Cardiac septum (tissue), 1 donor: ENCODE measurements around the gene TMEM86B. TPM values are rescaled to one million over a fixed set of nuclear protein-coding genes. Genes with fewer than 3 reads are reported as not detected.

ENCODE experiments used
- DNase-seq: peaks from one replicate; pipeline ENCODE4 v3.0.0-alpha.2; 2020; ENCODE audit warnings: low spot score
- intact Hi-C: fragments of 100-400 bp; cut with DNase I; formaldehyde crosslinking; loops from one replicate; pipeline ENCODE4 v1.14.0; 2022
- microRNA-seq: library from miRNA; unstranded; fragments of <30 nt; microRNA quantifications from one replicate; pipeline ENCODE4 v1.2.0, GENCODE V29; 2020
- total RNA-seq: library from RNA; stranded (reverse); fragmentation: NEBNext Ultra II Directional; extraction: Animal tissue kit (Norgen Biotek cat#: 25700); gene quantifications from one replicate; pipeline ENCODE4 v1.2.1, GENCODE V29; 2021
- donor health status: DM: no; HTN: no; CAD: no.

TMEM86B gene
- total RNA-seq, 1 donor from 2014 or later = 1.6 TPM

GRCh38 chr19:55189403-55189835 is 39.1 kb downstream of the TMEM86B start:
- DNase-seq = no peak
- intact Hi-C loops = no loop called here

- intact Hi-C loops = no loop called here
- DNase-seq = no peak
These were observed 39.9 kb downstream of the TMEM86B start for GRCh38 chr19:55188625-55189024.

DNA sequence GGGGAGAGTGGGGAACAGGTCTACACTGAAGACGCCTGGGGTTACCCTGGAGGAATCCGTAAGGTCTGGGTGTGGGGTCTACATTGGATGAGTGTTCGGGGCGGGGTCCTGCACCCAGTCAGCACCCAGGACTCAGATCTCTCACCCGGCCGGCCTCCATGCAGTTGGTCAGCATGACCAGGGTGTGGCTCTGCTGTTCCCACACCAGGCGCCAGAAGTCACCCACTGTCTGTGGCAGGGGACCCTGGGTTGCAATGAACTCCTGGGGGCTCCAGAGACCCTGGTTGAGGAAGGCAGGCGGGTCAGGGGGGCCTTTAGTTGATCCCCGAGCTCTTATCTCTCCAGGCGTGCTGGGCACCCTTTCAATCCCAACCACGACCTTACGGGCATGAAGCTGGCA is 42.5 kb downstream of the TMEM86B start:
- intact Hi-C loops = no loop called here
- no peak for DNase-seq

DNA sequence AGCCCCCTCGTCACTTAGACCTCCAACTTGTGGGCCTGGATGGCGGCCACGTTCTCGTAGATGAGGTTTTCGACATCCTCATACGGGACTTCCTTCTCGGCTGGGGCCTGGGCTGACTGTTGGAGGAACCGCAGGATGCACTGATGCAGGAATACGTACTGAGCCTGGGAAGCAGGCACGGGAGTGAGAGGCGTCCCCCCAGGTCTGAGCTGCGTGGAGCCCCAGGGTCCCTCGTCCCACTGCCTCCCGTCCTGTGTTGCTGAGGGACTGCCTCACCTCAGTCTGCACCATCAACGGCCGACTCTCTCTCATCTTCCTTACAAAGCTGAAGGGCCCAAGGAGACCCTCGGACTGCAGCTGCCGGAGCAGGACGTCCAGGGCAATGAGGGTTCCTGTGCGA is 46.8 kb downstream of the TMEM86B start:
- intact Hi-C loops = no loop called here
- DNase-seq = no peak

GRCh38 chr19:55179606-55180484 is 48.7 kb downstream of the TMEM86B start, which contains the start of gene SYT5:
Gene SYT5 (minus strand): TSS chr19:55180289. CDS start chr19:55179041, 1,248 bp downstream.
- no peak for DNase-seq
- intact Hi-C loops = no loop called here

DNA sequence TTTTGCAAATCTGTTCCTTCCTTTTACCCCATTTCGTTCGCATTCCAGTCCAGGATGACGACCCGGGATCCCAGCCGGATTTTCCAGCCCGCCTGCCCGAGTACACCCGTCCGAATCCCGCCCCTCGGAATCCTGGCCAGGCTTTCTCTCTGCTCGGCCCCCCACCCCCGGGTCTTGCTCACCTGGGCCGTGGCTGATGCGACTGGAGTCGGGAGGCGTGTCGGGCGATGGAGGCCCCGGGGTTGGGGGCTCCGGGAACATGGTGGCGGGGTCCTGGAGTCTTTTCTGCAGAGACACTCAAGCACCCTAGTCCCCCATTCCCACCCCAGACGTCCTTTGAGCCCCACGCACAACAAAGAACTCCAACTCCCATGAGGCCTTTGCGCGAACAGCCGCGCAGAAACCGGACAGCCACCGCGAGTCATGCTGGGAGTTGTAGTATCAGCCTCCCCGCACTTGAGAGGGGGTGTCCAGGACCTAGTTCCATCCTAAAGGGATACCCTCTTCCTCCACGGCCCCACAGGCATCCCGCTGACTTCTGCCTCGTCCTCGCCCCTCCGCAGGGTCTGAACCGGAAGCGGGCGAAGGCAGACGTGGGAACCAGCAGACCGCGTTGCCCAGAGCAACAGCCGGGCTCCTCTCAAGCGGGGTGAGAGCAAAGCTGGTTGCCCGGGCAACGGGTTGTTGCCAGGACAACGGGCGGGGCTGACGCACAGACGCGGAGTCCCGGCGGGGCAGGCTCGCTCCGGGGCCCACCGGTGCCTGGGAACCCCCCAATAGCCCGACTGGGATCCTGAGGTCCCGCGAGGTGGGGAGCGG is 49.6 kb downstream of the TMEM86B start:
- intact Hi-C loops = no loop called here
- no peak for DNase-seq

Small RNA genes within 50 kb of the gene (microRNA-seq; reads per million reads assigned to microRNA genes)
- not detected for gene MIR6802
- gene MIR6803 = 1.3 reads per million
- gene MIR6804 = not detected

Other genes starting within 250 kb of the TMEM86B start
- gene GP6, start 190.5 kb downstream of the TMEM86B start, total RNA-seq = 0.65 TPM
- 43.4 TPM for gene RDH13, start 165.6 kb downstream of the TMEM86B start, total RNA-seq
- 1.9 TPM for gene EPS8L1, start 152.9 kb downstream of the TMEM86B start, total RNA-seq
- 215 TPM for gene PPP1R12C, start 111.1 kb downstream of the TMEM86B start, total RNA-seq
- gene TNNT1, start 79.6 kb downstream of the TMEM86B start, total RNA-seq = 187 TPM
- 7,865 TPM for gene TNNI3, start 71.0 kb downstream of the TMEM86B start, total RNA-seq
- gene DNAAF3, start 62.1 kb downstream of the TMEM86B start, total RNA-seq = 3.4 TPM
- 0.30 TPM for gene SYT5, start 48.5 kb downstream of the TMEM86B start, total RNA-seq
- 3.7 TPM for gene PTPRH, start 19.3 kb downstream of the TMEM86B start, total RNA-seq
- gene PPP6R1, start 30.3 kb upstream of the TMEM86B start, total RNA-seq = 43.0 TPM
- gene HSPBP1, start 51.3 kb upstream of the TMEM86B start, total RNA-seq = 24.6 TPM
- 8.8 TPM for gene BRSK1, start 55.2 kb upstream of the TMEM86B start, total RNA-seq
- 0.62 TPM for gene TMEM150B, start 96.6 kb upstream of the TMEM86B start, total RNA-seq
- gene KMT5C, start 111.1 kb upstream of the TMEM86B start, total RNA-seq = 6.1 TPM
- gene COX6B2, start 126.0 kb upstream of the TMEM86B start, total RNA-seq = not detected
- gene GARIN5B, start 134.5 kb upstream of the TMEM86B start, total RNA-seq = not detected
- not detected for gene IL11, start 141.7 kb upstream of the TMEM86B start, total RNA-seq
- not detected for gene TMEM190, start 148.1 kb upstream of the TMEM86B start, total RNA-seq
- gene TMEM238, start 155.5 kb upstream of the TMEM86B start, total RNA-seq = 0.65 TPM
- gene RPL28, start 157.2 kb upstream of the TMEM86B start, total RNA-seq = 479 TPM
- 28.4 TPM for gene UBE2S, start 179.0 kb upstream of the TMEM86B start, total RNA-seq
- not detected for gene SHISA7, start 214.5 kb upstream of the TMEM86B start, total RNA-seq
- gene ISOC2, start 232.9 kb upstream of the TMEM86B start, total RNA-seq = 50.8 TPM
- gene C19orf85, start 236.0 kb upstream of the TMEM86B start, total RNA-seq = not detected
- 3.4 TPM for gene ZNF628, start 247.9 kb upstream of the TMEM86B start, total RNA-seq